Activated CD4-positive, CD25-positive, alpha-beta regulatory T cell treated with anti-CD3 and anti-CD28 coated beads, Interleukin-2, amount 50 U/mL, for 24 hours (primary cell): ENCODE results near the gene CLDN9.

ENCODE experiments used
- ATAC-seq, 2 donors: fragments of 150-1000 bp; cut with Tn5 transposase; one replicate each; pipeline ENCODE4 v1.10.0; 2021; ENCODE audit warnings: mild to moderate bottlenecking in 1 of 2, moderate library complexity in 1 of 2

Gene CLDN9

GRCh38 chr16:3020604-3021448 is 8.1 kb downstream of the CLDN9 start:
- no peak for ATAC-seq

GRCh38 chr16:3021449-3022207 is 8.9 kb downstream of the CLDN9 start:
- peak; percentile 30 to 40 for ATAC-seq

GRCh38 chr16:3022208-3022683 is 9.5 kb downstream of the CLDN9 start:
- peak; percentile 41 to 49 for ATAC-seq

- ATAC-seq, result no peak
Measured at GRCh38 chr16:3022684-3023414, 10.1 kb downstream of the CLDN9 start.

GRCh38 chr16:3023415-3023668 is 10.6 kb downstream of the CLDN9 start:
- ATAC-seq, result no peak

GRCh38 chr16:3023669-3024478 is 11.2 kb downstream of the CLDN9 start, which contains the start of the genes HCFC1R1 and THOC6:
HCFC1R1 (minus strand) TSS chr16:3023942; CDS start chr16:3023941, 1 bp downstream.
THOC6 (plus strand) TSS chr16:3024035; CDS start chr16:3024327, 292 bp downstream.
- ATAC-seq, result peak; percentile 84

GRCh38 chr16:3025032-3026002 is 12.6 kb downstream of the CLDN9 start:
- no peak for ATAC-seq

GRCh38 chr16:3026003-3026378 is 13.3 kb downstream of the CLDN9 start:
- no peak for ATAC-seq

- no peak for ATAC-seq
Measured at GRCh38 chr16:3026609-3027488, 14.1 kb downstream of the CLDN9 start.

- no peak for ATAC-seq
Measured at GRCh38 chr16:3027489-3027795, 14.7 kb downstream of the CLDN9 start.

GRCh38 chr16:3027983-3028715 is 15.4 kb downstream of the CLDN9 start:
- ATAC-seq, result peak; percentile 32 to 33

GRCh38 chr16:3028716-3029319 is 16.1 kb downstream of the CLDN9 start:
- no peak for ATAC-seq

- peak; percentile 40 to 45 for ATAC-seq
Measured at GRCh38 chr16:3029491-3030221, 16.9 kb downstream of the CLDN9 start.

- ATAC-seq, result no peak
Measured at GRCh38 chr16:3030222-3031212, 17.8 kb downstream of the CLDN9 start.

- ATAC-seq, result no peak
Measured at GRCh38 chr16:3032624-3033023, 19.9 kb downstream of the CLDN9 start.

- ATAC-seq, result no peak
Measured at GRCh38 chr16:3035289-3035971, 22.7 kb downstream of the CLDN9 start.
